Lower leg skin (tissue), 3 donors: ENCODE measurements around the gene MAN1C1.

Experiments used
- CTCF ChIP-seq, 3 donors: fragments of 450-650 bp; IDR thresholded peaks; one replicate each; pipeline ENCODE4 v1.5.1; 2016; ENCODE audit warnings: antibody characterized with exemption in 3 of 3, mild to moderate bottlenecking in 3 of 3, moderate library complexity in 2 of 3
- POLR2A ChIP-seq, 2 donors: fragments of 450-650 bp; IDR thresholded peaks; one replicate each; pipeline ENCODE4 v1.6.1; 2016 to 2017; ENCODE audit warnings: antibody characterized with exemption in 2 of 2, mild to moderate bottlenecking in 1 of 2, moderate library complexity in 1 of 2

- TF ChIP-seq CTCF (IDR thresholded peaks at IDR 0.05) (no peak), POLR2A (IDR thresholded peaks at IDR 0.05) (no peak)
Measured at GRCh38 chr1:25668931-25669573, 52.5 kb downstream of the MAN1C1 start.
